HG02852 (cell line): ENCODE results near the gene WDR82.

Experiments used
- ATAC-seq: cut with Tn5 transposase; IDR thresholded peaks from one replicate; pipeline ENCODE4 v1.9.1; 2021; ENCODE audit warnings: mild to moderate bottlenecking, moderate library complexity; ENCODE audit not compliant: unreplicated experiment

Gene WDR82

DNA sequence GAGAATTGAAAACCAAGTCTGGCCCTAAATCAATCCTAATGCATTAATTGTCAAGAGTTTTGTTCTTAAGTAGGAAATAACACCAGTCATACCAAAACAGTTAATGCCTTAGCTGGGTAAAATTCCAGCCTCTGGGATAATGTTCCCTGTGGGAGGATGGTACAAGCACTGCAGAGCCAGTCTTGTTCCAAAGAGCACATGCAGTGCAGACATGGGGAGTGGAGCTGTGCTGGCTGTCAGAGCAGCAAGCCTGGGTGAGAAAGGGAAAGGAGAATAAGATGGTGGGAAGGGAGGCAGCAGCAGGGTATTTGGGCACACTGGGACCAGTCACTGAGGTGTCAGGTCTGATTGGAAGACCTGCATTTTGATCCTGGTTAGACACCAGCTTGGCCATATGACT lies 68.4 kb downstream of the WDR82 start:
- ATAC-seq = no peak

DNA sequence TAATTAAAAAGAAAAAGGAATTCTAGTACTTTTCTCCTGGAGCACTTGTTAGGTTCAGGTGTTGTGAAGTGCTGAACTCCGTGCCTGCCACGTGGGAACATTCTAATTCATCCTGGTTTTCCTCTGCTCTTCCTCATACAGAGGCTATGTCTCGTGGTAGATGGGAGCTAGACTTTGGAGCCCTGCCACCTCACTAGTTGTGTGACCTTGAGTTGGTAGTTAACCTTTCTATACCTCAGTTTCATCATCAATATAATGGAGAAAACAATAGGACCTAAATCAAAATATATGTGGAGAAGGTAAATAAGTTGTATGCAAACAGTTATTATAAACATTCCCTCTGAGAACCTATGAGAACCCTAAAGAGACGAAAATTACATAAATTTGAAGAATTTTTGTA lies 69.9 kb downstream of the WDR82 start:
- no peak for ATAC-seq

GRCh38 chr3:52205727-52206372 lies 72.6 kb downstream of the WDR82 start:
- no peak for ATAC-seq
